Testis (tissue), 3 donors: ENCODE measurements around the gene PADI6. TPM values are rescaled to one million over a fixed set of nuclear protein-coding genes. Genes with fewer than 3 reads are reported as not detected.

Source experiments
- DNase-seq: peaks from one replicate; pipeline ENCODE4 v3.0.0-alpha.2; 2019
- H3K27ac ChIP-seq, 2 donors: fragments of 200-600 bp; sonication (generic); one replicate each; pipeline ENCODE4 v1.5.1; 2019
- H3K27me3 ChIP-seq: fragments of 200-600 bp; sonication (generic); one replicate; pipeline ENCODE4 v1.5.1; 2019
- H3K36me3 ChIP-seq: fragments of 200-600 bp; sonication (generic); one replicate; pipeline ENCODE4 v1.5.1; 2017; ENCODE audit warnings: low read depth; ENCODE audit errors: missing control alignments
- H3K4me1 ChIP-seq: fragments of 200-600 bp; sonication (generic); one replicate; pipeline ENCODE4 v1.5.1; 2019
- H3K4me3 ChIP-seq, 2 donors: fragments of 200-600 bp; sonication (generic); one replicate each; pipeline ENCODE4 v1.5.1; 2017 to 2019
- H3K9me3 ChIP-seq: fragments of 200-600 bp; sonication (generic); one replicate; pipeline ENCODE4 v1.5.1; 2017
- POLR2A ChIP-seq: fragments of 450-650 bp; IDR thresholded peaks from one replicate; pipeline ENCODE4 v1.6.1; 2017; ENCODE audit warnings: antibody characterized with exemption, mild to moderate bottlenecking, moderate library complexity
- WGBS, 2 donors: methylation state at CpG; one replicate each; pipeline ENCODE4 v1.1.5; 2018; 5-methylcytosine and 5-hydroxymethylcytosine counted together
- intact Hi-C: fragments of 100-400 bp; cut with DNase I; formaldehyde crosslinking; loops from one replicate; pipeline ENCODE4 v1.15.1; 2023; ENCODE audit warnings: low total_unique reads
- polyA plus RNA-seq: library from polyadenylated mRNA; stranded (reverse); fragments of 350-450 nt; fragmentation: Illumina TruSeq; extraction: RNeasy Lipid Tissue Mini Kit (QIAGEN cat#74804); gene quantifications from one replicate; pipeline ENCODE4 v1.2.3, GENCODE V29; 2014; ENCODE audit warnings: low read depth, low replicate concordance; ENCODE audit not compliant: insufficient read depth
- total RNA-seq, 2 donors: library from RNA; depleted of rRNA; stranded (reverse); fragments of >200 nt; gene quantifications; one replicate each; pipeline ENCODE4 v1.2.3, GENCODE V29; 2016
- TF ChIP-seq, protein P1 (sequence below), 3 experiments: fragments of 450-650 bp in 2 of 3; fragments of 200-600 bp in 1 of 3; sonication (generic) in 1 of 3; IDR thresholded peaks; one replicate each; pipeline ENCODE4 v1.5.1; 2016 to 2019; ENCODE audit warnings: antibody characterized with exemption in 3 of 3, mild to moderate bottlenecking in 2 of 3, moderate library complexity in 1 of 3

PADI6 gene
- total and polyA plus RNA-seq, 3 donors from 2014 or later, result 0.25 TPM; not detected in 2

DNA sequence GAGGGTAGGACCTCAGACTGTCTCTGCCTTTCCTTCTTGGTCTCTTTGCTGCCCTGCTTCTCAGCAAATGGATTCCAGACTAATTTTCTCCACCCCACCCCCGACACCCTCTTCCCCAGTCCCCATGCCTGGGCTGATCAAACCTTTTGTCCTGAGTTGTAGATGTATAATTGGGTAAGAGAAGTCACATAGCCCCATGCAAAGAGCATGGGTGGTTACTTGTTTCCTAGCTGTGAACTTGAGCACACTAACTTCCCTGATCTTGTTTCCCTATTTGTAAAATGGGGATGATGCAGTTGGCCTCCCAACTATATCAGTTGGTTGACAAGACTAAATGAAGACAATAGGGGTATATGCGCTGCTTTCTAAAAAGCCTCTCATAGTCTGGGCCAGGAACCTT is 9.2 kb downstream of the PADI6 start:
- no peak overlapping the region for H3K27ac ChIP-seq
- TF ChIP-seq, protein P1, sequence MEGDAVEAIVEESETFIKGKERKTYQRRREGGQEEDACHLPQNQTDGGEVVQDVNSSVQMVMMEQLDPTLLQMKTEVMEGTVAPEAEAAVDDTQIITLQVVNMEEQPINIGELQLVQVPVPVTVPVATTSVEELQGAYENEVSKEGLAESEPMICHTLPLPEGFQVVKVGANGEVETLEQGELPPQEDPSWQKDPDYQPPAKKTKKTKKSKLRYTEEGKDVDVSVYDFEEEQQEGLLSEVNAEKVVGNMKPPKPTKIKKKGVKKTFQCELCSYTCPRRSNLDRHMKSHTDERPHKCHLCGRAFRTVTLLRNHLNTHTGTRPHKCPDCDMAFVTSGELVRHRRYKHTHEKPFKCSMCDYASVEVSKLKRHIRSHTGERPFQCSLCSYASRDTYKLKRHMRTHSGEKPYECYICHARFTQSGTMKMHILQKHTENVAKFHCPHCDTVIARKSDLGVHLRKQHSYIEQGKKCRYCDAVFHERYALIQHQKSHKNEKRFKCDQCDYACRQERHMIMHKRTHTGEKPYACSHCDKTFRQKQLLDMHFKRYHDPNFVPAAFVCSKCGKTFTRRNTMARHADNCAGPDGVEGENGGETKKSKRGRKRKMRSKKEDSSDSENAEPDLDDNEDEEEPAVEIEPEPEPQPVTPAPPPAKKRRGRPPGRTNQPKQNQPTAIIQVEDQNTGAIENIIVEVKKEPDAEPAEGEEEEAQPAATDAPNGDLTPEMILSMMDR (IDR thresholded peaks at IDR 0.05), result no peak
- TF ChIP-seq POLR2A, result no peak
- H3K4me3 ChIP-seq, result no peak overlapping the region
- no peak for DNase-seq
- WGBS, 2 donors, result 50 to 95% methylated on average over 2 of the region's 2 CpGs
- H3K4me1 ChIP-seq, result no peaks in the 10 kb centered on the region
- no peaks in the 10 kb centered on the region for H3K36me3 ChIP-seq
- H3K27me3 ChIP-seq, result no peaks in the 10 kb centered on the region
- no peaks in the 10 kb centered on the region for H3K9me3 ChIP-seq
- intact Hi-C loops, result no loop called here

DNA sequence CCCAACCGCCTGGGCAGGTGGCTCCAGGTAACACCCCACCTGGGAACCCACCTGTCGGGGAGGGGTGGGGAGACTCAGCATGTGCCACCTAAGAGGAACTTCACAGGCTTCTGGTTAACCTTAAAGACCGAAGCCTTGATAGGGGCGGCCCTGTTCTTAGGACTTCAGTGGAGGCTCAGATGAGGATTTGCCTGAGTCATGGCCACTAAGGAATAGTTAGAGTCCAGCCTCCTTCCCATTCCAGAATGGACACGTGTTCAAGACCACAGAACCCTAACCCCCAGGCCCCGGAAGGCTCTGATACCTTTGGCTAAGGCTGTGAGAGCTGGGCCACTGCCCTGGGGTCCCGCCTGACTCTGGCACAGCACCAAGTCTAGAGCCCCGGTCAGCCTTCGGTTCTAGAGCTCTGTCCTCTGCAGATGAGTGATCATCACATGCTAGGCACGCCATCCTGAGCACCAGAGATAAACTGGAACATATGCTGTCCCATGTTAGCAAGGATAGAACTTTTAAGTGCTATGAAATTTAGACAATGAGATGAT is 20.3 kb downstream of the PADI6 start:
- intact Hi-C loops, result no loop called here
- Histone ChIP-seq H3K36me3 (no peaks in the 10 kb centered on the region), H3K27ac (no peak overlapping the region), H3K4me1 (no peaks in the 10 kb centered on the region), H3K4me3 (no peak overlapping the region), H3K9me3 (no peaks in the 10 kb centered on the region), H3K27me3 (no peaks in the 10 kb centered on the region)
- TF ChIP-seq, protein P1 (IDR thresholded peaks at IDR 0.05), result no peak
- no peak for TF ChIP-seq POLR2A
- 62 to 91% methylated on average over 10 of the region's 10 CpGs for WGBS, 2 donors
- DNase-seq, result no peak

DNA sequence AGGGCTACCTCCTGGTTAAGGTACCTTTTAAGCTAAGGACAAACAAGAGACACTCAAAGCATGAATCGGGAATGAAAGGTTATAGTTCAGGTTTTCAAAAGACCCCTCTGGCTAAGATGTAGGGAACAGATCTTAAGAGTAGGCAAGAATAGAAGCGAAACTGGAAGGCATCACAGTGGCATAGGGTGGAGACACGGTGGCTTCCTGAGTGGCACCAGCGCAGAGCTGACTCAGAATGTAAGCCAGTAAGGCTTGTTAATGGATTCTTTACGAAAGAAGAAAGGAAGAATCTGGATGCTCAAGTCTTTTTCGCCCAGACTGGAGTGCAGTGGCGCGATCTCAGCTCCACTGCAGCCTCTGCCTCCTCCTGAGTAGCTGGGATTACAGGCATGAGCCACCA is 21.2 kb downstream of the PADI6 start:
- H3K36me3 ChIP-seq, result no peaks in the 10 kb centered on the region
- intact Hi-C loops, result no loop called here
- H3K4me1 ChIP-seq, result no peaks in the 10 kb centered on the region
- no peaks in the 10 kb centered on the region for H3K27me3 ChIP-seq
- no peaks in the 10 kb centered on the region for H3K9me3 ChIP-seq
- no peak overlapping the region for H3K4me3 ChIP-seq
- H3K27ac ChIP-seq, result no peak overlapping the region
- 66 to 69% methylated on average over 8 of the region's 8 CpGs for WGBS, 2 donors
- no peak for TF ChIP-seq POLR2A
- TF ChIP-seq, protein P1 (IDR thresholded peaks at IDR 0.05), result no peak
- no peak for DNase-seq

DNA sequence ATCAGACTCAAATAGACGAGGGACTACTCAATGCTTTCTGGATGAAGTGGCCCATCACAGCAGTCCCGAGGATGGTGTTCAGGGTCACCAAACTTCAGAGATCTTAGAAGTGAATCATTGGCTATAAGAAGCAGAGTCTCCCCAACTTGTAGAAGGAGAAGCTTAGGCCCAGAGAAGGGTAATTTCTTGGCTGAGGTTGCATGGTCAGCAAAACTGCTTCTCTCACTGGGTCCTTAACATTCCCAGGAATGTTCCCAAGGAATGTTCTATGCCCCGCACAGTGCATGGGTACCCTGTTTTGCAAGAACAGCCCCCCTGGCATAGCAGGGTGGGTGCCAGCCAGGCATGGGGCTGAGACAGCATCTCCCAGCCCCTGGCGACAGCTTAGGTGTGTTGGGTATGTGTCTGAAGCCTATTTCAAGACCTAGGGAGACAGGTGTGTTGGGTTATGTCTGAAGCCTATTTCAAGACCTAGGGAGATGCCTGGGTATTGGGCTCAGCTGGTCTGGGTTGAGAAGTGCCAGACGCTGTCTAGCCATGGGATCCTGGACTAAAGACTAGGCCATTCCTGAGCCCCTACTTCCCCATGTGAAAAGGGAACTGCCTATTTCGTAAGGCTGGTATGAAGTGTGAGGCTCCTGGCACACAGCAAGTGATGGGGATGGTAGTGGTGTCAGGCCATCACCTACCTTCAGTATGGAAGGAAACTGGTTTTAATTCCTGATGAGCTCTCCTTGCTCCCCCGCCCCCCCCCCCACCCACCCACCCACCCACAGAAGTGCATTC is 26.1 kb downstream of the PADI6 start:
- Histone ChIP-seq H3K36me3 (no peaks in the 10 kb centered on the region), H3K9me3 (no peaks in the 10 kb centered on the region), H3K27ac (no peak overlapping the region), H3K27me3 (no peaks in the 10 kb centered on the region), H3K4me3 (no peak overlapping the region), H3K4me1 (no peaks in the 10 kb centered on the region)
- no peak for TF ChIP-seq POLR2A
- TF ChIP-seq, protein P1 (IDR thresholded peaks at IDR 0.05), result no peak
- DNase-seq, result no peak
- intact Hi-C loops, result no loop called here
- 90 to 91% methylated on average over 4 to 6 of the region's 7 CpGs for WGBS, 2 donors
